SW 1271 (cell line): ENCODE results near the gene IRGQ.

ENCODE experiments used
- DNase-seq, 2 experiments: peaks; one replicate each; lab custom pipeline; 2025; lab: John Stamatoyannopoulos, UW

Gene IRGQ

GRCh38 chr19:43540381-43540780, 55.6 kb downstream of the IRGQ start:
- DNase-seq: no peak

- DNase-seq: no peak
These were observed 57.0 kb downstream of the IRGQ start for GRCh38 chr19:43538922-43539321.

- DNase-seq: no peak
These were observed 60.8 kb downstream of the IRGQ start for GRCh38 chr19:43534816-43535761.
